Muscle of arm (tissue), 12 donors: ENCODE results near the gene ABCA3. TPM values are rescaled to one million over a fixed set of nuclear protein-coding genes. Genes with fewer than 3 reads are reported as not detected.

Experiments used
- DNase-seq: peaks from one replicate; pipeline ENCODE4 v3.0.0-alpha.2; 2013
- polyA plus RNA-seq, 12 donors: library from polyadenylated mRNA; unstranded; fragments of 120-200 nt; gene quantifications; one replicate each; pipeline ENCODE4 v1.2.1, GENCODE V29; 2013; ENCODE audit not compliant: insufficient read length in 12 of 12

ABCA3 gene
- polyA plus RNA-seq, 12 donors = 12.3 to 24.2 (median 14.4) TPM; not detected in 1

DNA sequence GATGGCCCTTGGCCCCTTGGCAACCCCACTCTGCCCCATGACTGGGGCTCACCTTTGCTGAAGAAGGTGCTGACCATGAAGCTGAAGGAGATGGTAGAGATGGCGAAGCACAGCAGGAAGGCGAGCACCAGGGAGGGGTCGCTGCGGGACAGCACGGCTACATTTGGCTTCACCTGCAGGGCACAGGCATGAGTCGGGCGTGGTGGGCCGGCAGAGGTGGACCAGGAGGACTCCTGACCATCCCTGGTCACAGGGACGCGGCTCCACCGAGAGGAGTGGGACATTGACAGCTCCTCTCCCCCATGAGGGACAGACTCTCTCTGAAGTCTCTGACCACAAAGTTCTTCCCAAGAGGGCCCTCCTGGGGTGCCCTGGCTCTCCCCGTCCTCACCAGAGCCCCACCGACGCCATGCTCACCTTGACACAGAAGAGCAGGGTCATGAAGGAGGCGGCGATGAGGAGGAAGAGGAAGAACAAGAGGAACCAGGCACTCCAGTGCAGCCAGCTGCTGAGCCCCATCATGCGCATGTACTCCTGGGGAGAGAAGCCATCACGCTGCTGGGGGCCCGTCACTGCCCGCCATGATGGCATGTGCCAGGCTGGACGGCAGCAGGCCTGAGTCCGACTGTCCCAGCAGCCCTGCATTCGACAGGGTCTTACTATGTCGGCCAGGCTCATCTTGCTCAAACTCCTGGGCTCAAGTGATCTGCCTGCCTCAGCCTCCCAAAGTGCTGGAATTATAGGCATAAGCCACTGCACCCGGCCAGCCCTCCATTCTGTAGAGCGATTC, 23.1 kb downstream of the ABCA3 start:
- DNase-seq = no peak

DNA sequence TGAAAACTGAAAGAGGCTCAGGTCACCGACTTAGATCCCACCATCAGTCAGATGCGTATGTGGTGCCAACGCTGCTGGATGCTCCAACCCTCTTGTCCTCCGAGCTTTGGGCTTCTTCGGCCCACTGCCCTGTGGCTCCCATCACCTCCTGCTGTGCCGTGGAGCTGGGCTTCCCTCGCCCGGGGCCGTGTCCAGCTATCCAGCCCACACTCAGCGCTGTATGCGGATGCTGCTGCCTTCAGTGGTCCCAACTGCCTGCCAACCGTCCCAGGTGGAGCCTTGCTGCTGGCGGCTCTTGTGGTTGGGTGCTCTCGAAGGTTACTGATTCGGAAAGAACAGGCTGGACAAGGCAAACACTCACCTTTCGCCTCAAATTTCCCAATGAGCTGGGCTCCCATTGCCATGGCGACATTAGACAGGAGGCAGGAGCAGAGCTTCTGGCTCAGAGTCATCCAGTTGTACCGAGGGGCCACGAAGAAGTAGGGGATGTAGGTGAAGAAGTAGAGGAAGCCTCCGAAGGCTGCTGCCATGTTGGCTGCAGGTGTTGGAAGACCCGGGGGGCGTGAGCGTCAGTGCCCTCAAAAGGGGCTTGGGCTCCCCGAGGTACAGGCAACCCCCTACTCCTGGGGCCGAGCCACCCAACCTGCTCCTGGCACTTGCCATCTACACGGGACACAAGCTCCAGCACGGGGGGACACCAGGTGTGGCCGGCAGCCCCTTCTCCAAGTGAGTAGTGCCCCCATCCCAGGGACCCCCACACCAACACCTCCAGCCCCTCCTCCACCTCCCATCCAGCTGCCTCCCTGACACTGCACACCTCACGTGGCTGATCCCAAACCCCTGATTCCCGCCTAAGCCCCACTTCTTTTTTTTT, 32.2 kb downstream of the ABCA3 start:
- DNase-seq = no peak

DNA sequence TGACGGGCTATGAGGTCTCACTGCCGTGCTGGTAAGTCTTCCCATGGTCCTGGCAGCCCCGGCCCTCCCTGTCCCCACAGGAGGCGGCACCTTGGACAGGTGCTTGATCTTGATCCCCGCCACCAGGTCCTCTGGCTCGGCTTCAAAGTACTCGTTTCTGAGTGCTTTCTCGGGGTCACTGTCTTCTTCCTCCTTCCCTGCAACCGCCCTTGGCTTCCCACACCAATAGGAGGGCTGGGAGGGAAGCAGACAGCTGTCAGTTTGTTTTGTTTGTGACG, 40.7 kb downstream of the ABCA3 start:
- DNase-seq = no peak

- no peak for DNase-seq
Measured at GRCh38 chr16:2299121-2299914, 41.2 kb downstream of the ABCA3 start.

DNA sequence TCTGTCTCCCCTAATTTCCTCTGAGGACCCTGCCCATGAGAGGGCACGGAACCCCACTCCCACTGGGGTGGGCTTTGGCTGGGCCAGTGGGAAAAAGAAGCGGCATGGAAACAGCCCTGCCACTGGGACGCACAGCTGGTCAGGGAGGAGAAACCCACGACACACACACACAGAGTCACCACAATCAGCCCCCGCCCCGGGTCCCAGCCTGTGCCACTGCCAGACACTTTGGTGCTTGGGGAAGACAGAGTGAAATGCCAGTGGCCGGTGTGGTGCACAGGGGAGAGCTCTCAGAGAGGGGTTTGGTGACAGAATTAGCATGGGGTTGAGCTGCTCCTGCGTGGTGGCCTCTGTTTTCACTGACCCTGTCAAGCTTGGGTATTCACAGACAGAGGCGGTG, 41.9 kb downstream of the ABCA3 start:
- DNase-seq = no peak

DNA sequence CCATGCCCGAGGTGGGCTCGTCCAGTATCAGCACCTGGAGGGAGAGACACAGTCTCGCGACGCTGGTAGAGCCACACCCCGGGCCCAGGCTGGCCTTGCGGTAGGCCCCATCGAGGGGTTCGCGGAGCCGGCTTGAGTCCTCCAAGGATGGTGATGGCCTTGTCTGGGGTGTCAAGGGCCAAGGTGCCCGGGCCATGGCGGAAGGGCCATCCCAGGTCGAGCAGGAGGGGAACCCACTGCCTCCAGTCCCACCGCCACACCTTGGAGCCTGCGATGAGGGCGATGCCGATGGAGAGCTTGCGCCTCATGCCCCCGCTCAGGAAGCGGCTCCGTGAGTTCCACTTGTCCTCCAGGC, 43.0 kb downstream of the ABCA3 start:
- no peak for DNase-seq

DNA sequence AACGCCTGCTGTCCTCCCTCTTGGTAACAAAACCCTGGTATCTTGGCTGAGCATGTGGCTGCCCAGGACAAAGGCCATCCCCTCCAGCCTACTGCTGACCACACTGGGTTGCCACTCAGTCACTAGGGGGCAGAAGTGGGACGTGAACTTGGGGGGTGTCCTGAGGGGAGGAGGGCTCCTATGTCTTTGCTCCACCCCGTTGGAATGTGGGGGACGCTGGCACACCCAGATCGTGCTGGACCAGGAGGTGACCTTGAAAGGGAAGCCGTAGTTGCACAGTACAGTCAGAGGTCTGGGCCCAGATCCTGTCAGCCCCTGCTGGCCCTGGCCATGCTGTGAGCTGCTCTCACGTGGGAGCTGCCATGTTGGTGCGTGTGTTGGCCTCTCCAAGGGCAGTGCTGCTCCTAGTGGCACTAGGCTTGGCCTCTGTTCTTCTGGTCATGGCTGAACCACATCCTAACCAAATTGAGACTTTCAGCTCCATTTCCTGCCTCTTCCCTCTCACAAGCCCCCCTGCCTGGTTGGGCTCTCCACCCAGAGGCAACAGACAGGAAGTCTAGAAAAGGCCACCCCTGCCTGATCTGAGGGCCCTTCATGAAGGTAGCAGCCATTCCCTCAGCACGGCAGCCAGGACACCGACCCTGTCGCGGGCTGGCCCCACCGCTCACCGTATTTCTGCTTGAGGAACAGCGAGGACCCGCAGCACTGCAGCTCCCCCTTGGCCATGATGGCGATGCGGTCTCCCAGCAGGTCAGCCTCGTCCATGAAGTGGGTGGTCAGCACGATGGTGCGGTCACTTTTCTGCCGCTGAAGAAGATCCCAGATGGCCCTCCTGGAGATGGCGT, 43.6 kb downstream of the ABCA3 start:
- no peak for DNase-seq

- no peak for DNase-seq
Measured at GRCh38 chr16:2295056-2295798, 45.3 kb downstream of the ABCA3 start.

GRCh38 chr16:2292221-2292620, 48.3 kb downstream of the ABCA3 start:
- DNase-seq = no peak

DNA sequence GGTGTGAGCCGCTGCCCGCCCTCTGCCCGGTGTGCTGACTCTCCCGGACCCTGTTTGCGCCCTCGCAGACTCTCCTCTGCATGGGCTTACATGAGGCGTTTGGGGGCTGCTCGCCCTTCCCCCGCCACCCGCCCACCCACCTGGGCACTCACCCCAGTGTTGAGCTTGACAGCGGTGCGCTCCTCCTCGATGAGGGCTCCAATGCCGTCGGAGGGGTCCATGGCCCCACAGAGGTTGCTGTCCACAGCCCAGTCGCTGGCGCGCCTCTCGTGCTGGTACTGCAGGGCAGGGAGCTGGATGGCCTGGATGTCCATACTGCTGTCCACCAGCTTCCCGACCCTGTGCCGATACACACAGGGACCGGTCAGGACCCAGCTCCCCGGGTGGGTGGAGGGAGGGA, 51.2 kb downstream of the ABCA3 start:
- DNase-seq = no peak

GRCh38 chr16:2288726-2289125, 51.8 kb downstream of the ABCA3 start:
- no peak for DNase-seq

DNA sequence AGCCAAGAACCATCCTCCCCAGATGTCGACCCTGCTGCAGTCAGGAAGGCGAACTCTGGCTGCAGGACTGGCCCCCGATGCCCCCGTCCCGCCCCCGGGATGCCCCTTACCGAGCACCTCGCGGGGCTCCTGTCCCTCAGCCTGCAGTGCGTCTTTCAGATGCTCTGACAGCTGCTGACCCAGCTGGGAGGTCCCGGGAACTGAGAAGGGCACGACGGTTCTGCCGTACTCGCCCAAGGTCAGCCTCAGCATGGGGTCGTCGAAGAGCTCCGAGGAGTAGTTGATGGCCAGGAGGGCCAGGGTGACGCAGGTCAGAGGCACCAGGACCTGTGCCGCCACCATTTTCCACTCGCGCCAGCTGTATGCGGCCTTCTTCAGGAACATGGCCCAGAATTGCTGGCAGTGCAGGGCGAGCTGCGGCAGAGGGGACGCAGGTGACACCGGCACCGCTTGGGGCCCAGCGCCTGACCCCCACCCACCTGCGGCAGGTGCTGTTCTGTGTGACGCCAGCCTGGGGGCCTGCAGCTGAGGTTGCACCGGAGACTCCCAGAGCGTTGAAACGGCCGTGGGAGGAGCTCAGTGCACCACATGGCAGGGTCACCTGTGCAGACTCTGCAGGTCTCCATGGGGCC, 52.5 kb downstream of the ABCA3 start:
- DNase-seq = no peak

- no peak for DNase-seq
Measured at GRCh38 chr16:2286550-2286949, 54.0 kb downstream of the ABCA3 start.

- no peak for DNase-seq
Measured at GRCh38 chr16:2285731-2286191, 54.8 kb downstream of the ABCA3 start.

- no peak for DNase-seq
Measured at GRCh38 chr16:2284797-2285576, 55.5 kb downstream of the ABCA3 start.

- DNase-seq = no peak
Measured at GRCh38 chr16:2284001-2284770, 56.3 kb downstream of the ABCA3 start.

DNA sequence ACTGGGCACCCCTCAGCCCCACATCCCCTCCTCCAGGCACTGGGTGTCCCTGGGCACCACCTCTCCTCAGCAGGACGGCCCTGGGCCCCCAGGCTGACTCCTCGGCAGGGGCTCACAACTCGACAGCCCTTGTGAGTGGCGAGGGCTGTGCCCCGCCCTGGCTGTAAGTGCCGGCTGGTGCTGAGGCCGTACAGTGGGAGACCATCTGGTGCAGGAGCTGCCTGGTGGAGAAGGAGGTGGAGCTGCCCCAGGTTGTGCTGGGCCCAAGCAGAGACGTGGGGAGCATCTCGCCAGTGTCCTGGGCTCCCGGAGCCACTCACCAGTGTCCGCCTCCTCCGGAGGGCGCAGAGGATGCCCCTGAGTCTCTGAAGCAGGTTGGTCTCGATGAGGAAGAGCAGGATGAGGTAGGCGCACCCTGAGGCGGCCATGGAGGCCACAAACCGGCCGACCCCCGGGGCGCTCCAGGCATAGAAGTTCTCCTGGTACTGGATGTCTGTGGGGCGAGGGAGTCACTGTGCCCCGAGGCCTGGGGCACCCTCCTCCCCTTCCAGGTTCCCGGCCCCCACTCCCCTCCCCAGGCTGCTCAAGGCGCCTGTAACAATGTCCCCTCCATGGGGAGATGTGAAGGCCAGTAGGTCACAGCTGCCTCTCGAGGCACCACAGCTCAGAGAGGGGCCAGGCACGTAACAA, 57.5 kb downstream of the ABCA3 start:
- no peak for DNase-seq

GRCh38 chr16:2282262-2282661, 58.3 kb downstream of the ABCA3 start:
- DNase-seq = no peak
